BLaER1 treated with 17β-estradiol and CSF1 and Interleukin-3, amounts not matched to agents 10 nM and 100 nM (cell line): ENCODE data around the gene FAM117A.

Experiments used
- H3K27ac ChIP-seq, 11 experiments: shearing (Covaris generic); formaldehyde crosslinking; 2 replicates each; pipeline ENCODE4 v1.8.1; 2022
- H3K27me3 ChIP-seq, 11 experiments: shearing (Covaris generic); formaldehyde crosslinking; 2 replicates each; pipeline ENCODE4 v1.8.1; 2022
- H3K36me3 ChIP-seq, 11 experiments: shearing (Covaris generic); formaldehyde crosslinking; 2 replicates each; pipeline ENCODE4 v1.8.1; 2022
- H3K4me1 ChIP-seq, 10 experiments: shearing (Covaris generic); formaldehyde crosslinking; 2 replicates each; pipeline ENCODE4 v1.8.1; 2022
- H3K4me2 ChIP-seq, 11 experiments: shearing (Covaris generic); formaldehyde crosslinking; 2 replicates each; pipeline ENCODE4 v1.8.1; 2022
- H3K4me3 ChIP-seq, 10 experiments: shearing (Covaris generic); formaldehyde crosslinking; 2 replicates each; pipeline ENCODE4 v1.8.1; 2022
- H3K9ac ChIP-seq, 11 experiments: shearing (Covaris generic); formaldehyde crosslinking; 2 replicates each; pipeline ENCODE4 v1.8.1; 2022
- H3K9me3 ChIP-seq, 11 experiments: shearing (Covaris generic); formaldehyde crosslinking; replicated peaks in 1 of 11; 2 replicates each; pipeline ENCODE4 v1.8.1; 2022
- H4K20me1 ChIP-seq, 11 experiments: shearing (Covaris generic); formaldehyde crosslinking; 2 replicates each; pipeline ENCODE4 v1.8.1; 2022
- Cebpa-rat ChIP-seq, 11 experiments: shearing (Covaris generic); IDR thresholded peaks; 2 replicates each; pipeline ENCODE4 v1.8.1; 2022

FAM117A gene

GRCh38 chr17:49787884-49788477 lies 24.1 kb upstream of the FAM117A start:
- H3K4me3 ChIP-seq, result peak overlapping the region; percentile 78 to 92 (median 86)
- peaks cover 51 to 68% (median 57%) of the 10 kb centered on the region in 10 experiments for H3K4me1 ChIP-seq
- TF ChIP-seq Cebpa-rat (IDR thresholded peaks at IDR 0.05), result no peak

GRCh38 chr17:49784636-49785035 lies 20.7 kb upstream of the FAM117A start:
- H3K9ac ChIP-seq, result 0 out of 22 replicates have a peak overlapping the region, but pooled peaks of 1 of the 11 experiments have one; percentile 14
- peaks cover 49 to 80% (median 71%) of the 10 kb centered on the region in 10 experiments for H3K4me1 ChIP-seq
- peaks cover 0 to 5% (median 5%) of the 10 kb centered on the region in 11 experiments; a peak in 17 of 22 replicates for H4K20me1 ChIP-seq
- no peaks in the 10 kb centered on the region for H3K27me3 ChIP-seq
- peaks cover 0 to 5% (median 1%) of the 10 kb centered on the region in 11 experiments; a peak in 15 of 22 replicates for H3K36me3 ChIP-seq
- H3K9me3 ChIP-seq, result peaks cover 0 to 5% (median 0%) of the 10 kb centered on the region in 11 experiments; a peak in 3 of 22 replicates
- H3K27ac ChIP-seq, result no peak overlapping the region
- H3K4me3 ChIP-seq, result no peak overlapping the region
- TF ChIP-seq Cebpa-rat (IDR thresholded peaks at IDR 0.05), result no peak
- peak overlapping the region in 9 of 11 experiments; percentile 32 to 90 (median 81); a peak in 16 of 22 replicates for H3K4me2 ChIP-seq

More at GRCh38 chr17:49787884-49788477, 24.1 kb upstream of the FAM117A start:
- Histone ChIP-seq H3K9ac (peak overlapping the region; percentile 91 to 99 (median 97)), H3K36me3 (peaks cover 25 to 37% (median 34%) of the 10 kb centered on the region in 11 experiments), H3K27me3 (no peaks in the 10 kb centered on the region), H3K4me2 (peak overlapping the region; percentile 81 to 94 (median 86)), H3K27ac (peak overlapping the region; percentile 92 to 100 (median 98)), H3K9me3 (peaks cover 0 to 10% (median 0%) of the 10 kb centered on the region in 11 experiments; a peak in 3 of 22 replicates), H4K20me1 (peaks cover 31 to 39% (median 38%) of the 10 kb centered on the region in 11 experiments; a peak in 21 of 22 replicates)

GRCh38 chr17:49783791-49784190 lies 19.9 kb upstream of the FAM117A start:
- H3K4me3 ChIP-seq, result no peak overlapping the region
- no peaks in the 10 kb centered on the region for H3K36me3 ChIP-seq
- no peaks in the 10 kb centered on the region for H3K27me3 ChIP-seq
- H3K27ac ChIP-seq, result peak overlapping the region in 1 of 11 experiments; percentile 22; a peak in 1 of 22 replicates
- peak overlapping the region; percentile 4 to 90 (median 76); a peak in 21 of 22 replicates for H3K4me2 ChIP-seq
- H4K20me1 ChIP-seq, result no peaks in the 10 kb centered on the region
- H3K9me3 ChIP-seq, result no peaks in the 10 kb centered on the region
- H3K9ac ChIP-seq, result peak overlapping the region in 1 of 11 experiments; percentile 22; a peak in 2 of 22 replicates
- no peak for TF ChIP-seq Cebpa-rat (IDR thresholded peaks at IDR 0.05)
- peaks cover 54 to 85% (median 76%) of the 10 kb centered on the region in 10 experiments for H3K4me1 ChIP-seq

GRCh38 chr17:49783071-49783715 lies 19.3 kb upstream of the FAM117A start:
- no peaks in the 10 kb centered on the region for H4K20me1 ChIP-seq
- H3K4me1 ChIP-seq, result peaks cover 56 to 88% (median 78%) of the 10 kb centered on the region in 10 experiments
- peak overlapping the region; percentile 4 to 90 (median 76); a peak in 20 of 22 replicates for H3K4me2 ChIP-seq
- H3K9ac ChIP-seq, result peak overlapping the region in 1 of 11 experiments; percentile 45; a peak in 1 of 22 replicates
- H3K9me3 ChIP-seq, result no peaks in the 10 kb centered on the region
- no peaks in the 10 kb centered on the region for H3K27me3 ChIP-seq
- H3K4me3 ChIP-seq, result no peak overlapping the region
- no peaks in the 10 kb centered on the region for H3K36me3 ChIP-seq
- TF ChIP-seq Cebpa-rat (IDR thresholded peaks at IDR 0.05), result no peak
- H3K27ac ChIP-seq, result peak overlapping the region in 4 of 11 experiments; percentile 9 to 34 (median 16); a peak in 5 of 22 replicates

DNA sequence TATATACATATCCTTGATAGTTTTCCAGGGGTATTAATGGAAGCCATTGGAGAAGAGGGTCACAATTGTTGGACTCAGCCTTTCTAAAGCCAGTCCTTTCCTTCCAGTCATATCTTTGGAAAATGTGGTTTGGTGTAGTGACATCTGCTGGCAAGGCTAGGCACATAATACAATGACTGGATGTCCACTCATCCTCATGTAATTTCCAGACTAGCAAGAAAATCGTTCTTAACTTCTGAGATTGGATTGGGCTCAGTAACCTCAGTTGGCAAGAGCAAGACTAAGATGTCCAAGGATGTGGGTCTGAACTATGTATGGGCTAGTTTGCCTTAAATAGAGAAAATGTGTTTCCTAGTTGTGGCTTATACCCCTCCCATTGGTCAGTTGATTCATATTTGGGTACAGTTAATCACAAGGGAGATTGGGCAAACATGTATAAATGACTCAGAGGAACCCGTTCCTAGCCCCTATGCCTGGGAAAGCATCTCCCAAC lies 15.9 kb upstream of the FAM117A start:
- H3K4me1 ChIP-seq, result peaks cover 37 to 77% (median 53%) of the 10 kb centered on the region in 10 experiments
- H3K9ac ChIP-seq, result peak overlapping the region in 6 of 11 experiments; percentile 19 to 58 (median 30); a peak in 10 of 22 replicates
- no peaks in the 10 kb centered on the region for H3K9me3 ChIP-seq
- peak overlapping the region; percentile 20 to 80 (median 45) for H3K4me2 ChIP-seq
- H3K27me3 ChIP-seq, result no peaks in the 10 kb centered on the region
- peak overlapping the region in 10 of 11 experiments; percentile 11 to 75 (median 54); a peak in 20 of 22 replicates for H3K27ac ChIP-seq
- H4K20me1 ChIP-seq, result no peaks in the 10 kb centered on the region
- TF ChIP-seq Cebpa-rat (IDR thresholded peaks at IDR 0.05), result no peak
- no peaks in the 10 kb centered on the region for H3K36me3 ChIP-seq
- H3K4me3 ChIP-seq, result no peak overlapping the region

GRCh38 chr17:49779156-49779738 lies 15.3 kb upstream of the FAM117A start:
- H3K27ac ChIP-seq, result peak overlapping the region in 9 of 11 experiments; percentile 11 to 75 (median 59); a peak in 17 of 22 replicates
- no peaks in the 10 kb centered on the region for H4K20me1 ChIP-seq
- peaks cover 35 to 72% (median 48%) of the 10 kb centered on the region in 10 experiments for H3K4me1 ChIP-seq
- no peak for TF ChIP-seq Cebpa-rat (IDR thresholded peaks at IDR 0.05)
- no peaks in the 10 kb centered on the region for H3K27me3 ChIP-seq
- H3K4me2 ChIP-seq, result peak overlapping the region; percentile 20 to 80 (median 45)
- no peak overlapping the region for H3K4me3 ChIP-seq
- H3K9me3 ChIP-seq, result no peaks in the 10 kb centered on the region
- H3K36me3 ChIP-seq, result no peaks in the 10 kb centered on the region
- peak overlapping the region in 5 of 11 experiments; percentile 17 to 58 (median 28); a peak in 9 of 22 replicates for H3K9ac ChIP-seq

- no peaks in the 10 kb centered on the region for H4K20me1 ChIP-seq
- no peaks in the 10 kb centered on the region for H3K36me3 ChIP-seq
- H3K9ac ChIP-seq, result no peak overlapping the region
- no peak for TF ChIP-seq Cebpa-rat (IDR thresholded peaks at IDR 0.05)
- H3K4me2 ChIP-seq, result no peak overlapping the region
- H3K27me3 ChIP-seq, result no peaks in the 10 kb centered on the region
- H3K27ac ChIP-seq, result no peak overlapping the region
- peaks cover 20 to 55% (median 31%) of the 10 kb centered on the region in 10 experiments for H3K4me1 ChIP-seq
- H3K9me3 ChIP-seq, result no peaks in the 10 kb centered on the region
- no peak overlapping the region for H3K4me3 ChIP-seq
Measured at GRCh38 chr17:49777563-49777962, 13.6 kb upstream of the FAM117A start.

GRCh38 chr17:49776551-49777300 lies 12.8 kb upstream of the FAM117A start:
- Histone ChIP-seq H4K20me1 (no peaks in the 10 kb centered on the region), H3K4me3 (no peak overlapping the region), H3K4me2 (peak overlapping the region in 2 of 11 experiments; percentile 0 to 29; a peak in 2 of 22 replicates), H3K27me3 (no peaks in the 10 kb centered on the region), H3K36me3 (no peaks in the 10 kb centered on the region), H3K27ac (no peak overlapping the region), H3K4me1 (peaks cover 20 to 52% (median 32%) of the 10 kb centered on the region in 10 experiments), H3K9me3 (no peaks in the 10 kb centered on the region), H3K9ac (no peak overlapping the region)
- no peak for TF ChIP-seq Cebpa-rat (IDR thresholded peaks at IDR 0.05)
